CD1c-positive myeloid dendritic cell (primary cell): Measurements from ENCODE around the gene GPX3.

Source experiments
- DNase-seq: peaks from one replicate; pipeline ENCODE4 v3.0.0-alpha.2; 2016; ENCODE audit errors: extremely low spot score

GPX3 gene

GRCh38 chr5:151056379-151057325 is 36.3 kb downstream of the GPX3 start:
- DNase-seq: peak; percentile 74

DNA sequence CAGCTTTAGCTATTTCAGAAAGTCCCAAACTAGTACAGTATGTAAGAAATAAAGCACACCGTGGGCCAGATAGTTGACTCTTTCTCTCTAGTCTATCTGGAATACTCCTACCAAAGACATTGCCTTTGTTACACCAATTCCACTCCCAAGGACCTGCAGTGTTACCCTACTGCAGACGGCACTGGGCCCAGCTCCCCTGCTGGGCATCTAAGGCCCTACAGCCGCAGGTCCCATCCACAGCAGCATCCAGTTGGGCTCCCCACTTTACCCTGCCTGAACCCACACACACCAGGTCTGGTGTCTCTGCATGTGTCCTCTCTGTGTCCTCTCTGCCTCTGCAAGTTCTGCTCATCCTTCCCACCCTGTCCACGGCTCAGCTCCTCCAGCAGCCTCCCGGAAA is 37.9 kb downstream of the GPX3 start:
- DNase-seq: no peak

DNA sequence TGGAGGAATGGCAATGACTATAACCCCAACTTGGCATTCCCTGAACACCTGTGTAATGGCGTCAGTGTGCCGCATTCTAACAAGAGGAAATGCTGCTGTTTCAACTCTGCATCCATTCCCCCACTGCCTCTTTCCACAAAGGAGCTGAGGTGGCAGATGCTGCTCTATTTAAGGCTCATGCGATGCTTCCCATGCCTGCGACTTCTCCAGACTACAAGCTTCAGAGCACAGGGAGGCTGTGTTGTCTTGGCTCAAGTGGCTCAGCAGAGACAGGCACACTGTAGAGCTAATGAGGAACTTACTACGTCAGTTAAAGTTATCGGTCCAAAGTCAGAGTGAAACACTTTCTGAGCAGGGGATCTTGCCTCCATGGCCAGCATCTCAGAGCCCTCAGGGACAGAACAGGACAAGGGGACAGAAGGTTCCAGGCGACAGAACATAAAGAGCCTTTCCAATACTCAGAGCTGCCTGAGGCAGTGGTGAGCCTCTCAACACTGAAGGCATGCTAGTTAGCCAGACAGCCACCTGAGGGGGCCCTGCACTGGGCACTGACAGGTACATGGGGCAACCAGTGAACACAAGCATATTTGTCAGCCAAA is 38.6 kb downstream of the GPX3 start:
- peak; percentile 66 for DNase-seq

- DNase-seq: no peak
Observed at GRCh38 chr5:151060742-151061141, 40.4 kb downstream of the GPX3 start.

DNA sequence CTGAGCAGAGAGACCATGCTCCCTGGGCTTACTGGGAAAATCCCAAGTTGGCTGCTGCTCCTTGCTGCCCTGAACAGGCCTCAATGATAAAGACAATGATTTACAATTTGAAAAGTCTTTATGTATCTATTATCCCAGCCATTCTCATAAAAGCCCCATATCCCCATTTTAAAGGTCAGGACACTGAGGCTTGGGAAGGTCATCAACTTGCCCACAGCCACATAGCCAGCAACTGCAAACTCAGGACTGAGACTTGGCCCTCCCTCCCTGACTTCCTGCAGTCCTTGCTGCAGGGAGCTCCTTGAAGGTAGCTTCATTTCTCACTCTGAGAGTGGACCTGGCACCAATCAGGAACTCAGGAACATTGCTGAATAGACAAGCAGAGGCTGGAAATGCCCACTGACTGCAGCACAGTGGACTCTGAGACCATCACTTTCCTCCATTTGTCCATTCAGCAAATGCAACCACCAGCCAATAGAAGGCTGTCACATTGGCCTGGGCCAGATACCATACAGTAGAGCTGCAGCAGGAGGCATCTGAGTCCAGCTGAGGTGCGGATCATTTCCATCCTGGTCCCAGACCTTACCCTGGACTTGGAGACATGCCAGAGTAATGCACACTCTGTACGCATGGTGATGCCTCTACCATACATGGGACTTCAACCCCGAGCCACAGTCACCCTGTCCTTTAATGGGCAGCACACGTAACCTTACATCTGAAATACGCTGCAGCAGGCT is 42.2 kb downstream of the GPX3 start:
- DNase-seq: no peak

- DNase-seq: peak; percentile 50
Observed at GRCh38 chr5:151063142-151063989, 43.0 kb downstream of the GPX3 start.

GRCh38 chr5:151064916-151065499 is 44.6 kb downstream of the GPX3 start:
- DNase-seq: no peak

DNA sequence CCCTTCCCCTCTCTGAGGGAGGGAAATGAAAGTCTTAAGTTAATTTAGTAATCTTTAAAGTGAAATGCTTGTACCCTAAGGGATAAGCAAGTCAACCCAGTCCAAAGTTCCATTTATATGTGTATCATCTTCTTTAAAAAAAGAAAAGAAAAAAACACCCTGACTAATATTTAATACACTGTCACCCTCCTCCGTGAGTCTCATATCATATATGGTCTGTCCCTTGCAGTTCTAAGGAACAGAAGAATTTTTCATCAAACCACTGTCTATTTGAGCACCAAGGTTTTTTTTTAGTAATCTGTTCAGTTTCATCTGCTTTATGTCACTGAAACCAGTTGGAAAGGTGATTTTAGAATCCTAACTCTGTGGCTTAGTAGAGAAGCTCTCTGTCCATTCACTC is 45.2 kb downstream of the GPX3 start:
- no peak for DNase-seq

DNA sequence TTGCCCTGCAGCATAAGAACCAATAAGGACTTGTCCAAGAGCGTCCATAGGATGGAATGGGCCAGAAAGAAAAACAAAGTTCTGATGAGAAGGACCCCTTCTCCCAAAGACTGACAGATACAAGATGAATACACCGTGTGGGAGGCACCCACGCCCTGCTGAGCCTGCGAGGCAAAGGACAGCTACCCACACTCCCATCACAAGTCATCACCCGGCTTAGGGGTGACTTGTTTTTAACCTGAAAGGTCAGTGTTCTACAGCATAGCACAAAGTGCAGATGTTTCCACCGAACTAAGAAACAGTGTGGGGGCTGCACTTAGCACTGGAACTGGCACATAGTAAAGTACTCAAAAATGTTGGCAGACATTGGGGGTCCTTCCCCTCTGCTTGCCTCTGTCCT is 46.5 kb downstream of the GPX3 start:
- no peak for DNase-seq

GRCh38 chr5:151067632-151068432 is 47.4 kb downstream of the GPX3 start:
- DNase-seq: peak; percentile 68

GRCh38 chr5:151068433-151069197 is 48.2 kb downstream of the GPX3 start:
- DNase-seq: no peak

- no peak for DNase-seq
Observed at GRCh38 chr5:151070449-151070848, 50.1 kb downstream of the GPX3 start.

- no peak for DNase-seq
Observed at GRCh38 chr5:151071021-151071420, 50.6 kb downstream of the GPX3 start.

DNA sequence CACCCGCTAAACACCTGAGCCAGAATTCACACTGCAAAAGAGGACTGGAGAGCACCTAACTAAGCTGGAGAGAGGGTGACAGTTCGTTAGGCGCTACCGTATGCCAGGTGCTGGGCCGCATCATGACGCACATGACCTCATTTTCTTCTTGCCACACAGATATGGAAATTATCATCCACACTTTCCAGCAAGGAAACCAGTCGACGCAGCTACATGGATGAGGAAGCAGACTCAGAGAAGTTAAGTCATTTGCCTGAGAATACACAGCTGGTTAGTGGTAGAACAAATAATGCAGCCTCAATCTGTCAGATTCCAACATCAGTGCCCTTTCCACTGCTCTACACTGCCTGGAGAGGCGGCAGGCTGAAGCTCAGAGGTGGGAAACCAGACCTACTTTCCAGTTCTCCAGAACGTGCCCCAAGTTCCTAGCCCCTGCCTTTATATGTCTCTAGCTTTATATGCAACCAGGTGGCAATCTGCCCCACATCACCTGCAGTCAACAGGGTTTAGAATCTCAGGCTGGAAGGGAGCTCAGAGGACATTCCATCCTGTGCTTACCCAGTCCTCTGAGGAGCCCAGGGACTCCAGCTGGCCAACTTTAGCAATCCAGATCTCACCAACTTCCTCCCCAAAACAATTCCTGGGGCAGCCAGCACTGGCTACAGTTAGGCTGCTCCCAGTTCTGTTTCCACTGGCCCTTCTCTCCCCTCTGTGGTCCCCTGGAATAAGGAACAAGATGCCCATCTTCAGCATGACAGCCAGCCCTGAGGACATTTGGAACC is 51.6 kb downstream of the GPX3 start:
- no peak for DNase-seq

DNA sequence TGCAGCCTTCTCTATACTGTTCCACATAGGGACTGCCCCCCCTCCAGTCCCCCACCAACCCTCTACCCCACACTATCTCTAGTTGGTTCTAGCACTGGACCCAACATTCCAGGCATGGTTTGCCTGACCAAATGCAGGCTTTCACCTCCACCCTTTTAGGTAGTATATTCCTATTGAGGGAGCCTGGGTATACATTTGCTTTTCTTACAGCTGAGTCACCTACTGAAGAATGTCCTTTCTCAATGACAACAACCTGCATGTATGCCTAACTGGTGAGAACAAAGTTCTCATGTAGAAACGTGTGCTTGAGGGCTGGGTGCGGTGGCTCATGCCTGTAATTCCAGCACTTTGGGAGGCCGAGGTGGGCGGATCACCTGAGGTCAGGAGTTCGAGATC is 52.2 kb downstream of the GPX3 start:
- no peak for DNase-seq

DNA sequence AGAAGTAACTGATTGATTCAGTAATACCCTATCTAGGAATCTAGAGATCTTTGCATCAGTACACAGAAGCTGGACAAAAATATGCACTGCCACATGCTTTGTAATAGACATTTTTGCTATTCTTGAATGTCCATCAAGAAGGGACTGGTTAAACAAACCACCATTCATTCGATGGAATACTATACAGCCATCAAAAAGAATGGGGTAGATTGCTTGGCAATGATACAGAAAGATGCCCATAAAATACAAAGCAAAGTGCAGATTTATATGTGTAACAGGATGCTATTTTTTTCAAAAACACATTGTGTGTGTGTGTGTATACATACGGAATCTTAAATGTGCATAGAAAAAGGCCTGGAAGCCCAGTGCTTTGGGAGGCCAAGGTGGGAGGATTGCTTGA is 52.9 kb downstream of the GPX3 start:
- DNase-seq: no peak

DNA sequence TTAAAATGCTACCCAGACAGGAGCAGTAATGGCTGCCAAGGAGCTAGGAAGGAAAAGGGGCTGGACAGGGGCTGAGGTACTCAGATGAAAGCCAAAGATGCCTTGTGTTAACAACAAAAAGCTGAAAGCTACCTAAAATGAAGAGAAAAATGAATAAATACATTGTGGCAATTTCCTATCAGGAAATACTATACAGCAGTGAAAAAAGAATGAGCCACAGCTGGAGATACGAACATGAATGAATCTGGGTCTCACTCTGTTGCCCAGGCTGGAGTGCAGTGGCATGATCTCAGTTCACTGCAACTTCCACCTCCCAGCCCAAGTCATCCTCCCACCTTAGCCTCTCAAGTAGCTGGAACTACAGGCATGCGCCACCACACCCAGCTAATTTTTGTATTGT is 54.2 kb downstream of the GPX3 start:
- DNase-seq: no peak

GRCh38 chr5:151075698-151076331 is 55.4 kb downstream of the GPX3 start:
- DNase-seq: no peak
